ENCODE data around the gene OCLN. TPM values are rescaled to one million over a fixed set of nuclear protein-coding genes. Genes with fewer than 3 reads are reported as not detected.
"Not testable (repeated sequence)": the region's sequence is repeated elsewhere in the genome, so short reads cannot be mapped to it uniquely, and the experiment has no call there.

OCLN gene
- total RNA-seq, 2 donors from 2014 or later = 0.58 to 0.84 TPM

GRCh38 chr5:69542838-69543618 is 50.4 kb downstream of the OCLN start:
- H3K36me3 Mint-ChIP-seq = not testable (repeated sequence)

GRCh38 chr5:69544602-69545001 is 52.0 kb downstream of the OCLN start:
- not testable (repeated sequence) for H3K9me3 Mint-ChIP-seq; H3K36me3 Mint-ChIP-seq; ATAC-seq; H3K27ac Mint-ChIP-seq; DNase-seq (ENCODE audit: low spot score in 2 of 2)

More at GRCh38 chr5:69542838-69543618, 50.4 kb downstream of the OCLN start:
- ATAC-seq; H3K9me3 Mint-ChIP-seq; DNase-seq (ENCODE audit: low spot score in 2 of 2); H3K27ac Mint-ChIP-seq: not testable (repeated sequence)

- not testable (repeated sequence) for H3K9me3 Mint-ChIP-seq, H3K36me3 Mint-ChIP-seq
- ATAC-seq = peak; percentile 100
- H3K27ac Mint-ChIP-seq = peak within 1 kb of the TSS; percentile 86 to 97
- DNase-seq (ENCODE audit: low spot score in 2 of 2) = peak; percentile 69 to 89
Observed at GRCh38 chr5:69559908-69560330, 67.3 kb downstream of the OCLN start, which contains the start of gene GTF2H2C. TSS of gene GTF2H2C (plus strand) at chr5:69560191. CDS start at chr5:69565133, 4,942 bp downstream.

- not testable (repeated sequence) for H3K36me3 Mint-ChIP-seq; H3K9me3 Mint-ChIP-seq; ATAC-seq; DNase-seq (ENCODE audit: low spot score in 2 of 2)
- H3K27ac Mint-ChIP-seq = peak overlapping the region in 1 of 2 donors; percentile 86
Observed at GRCh38 chr5:69560587-69561431, 68.2 kb downstream of the OCLN start.

GRCh38 chr5:69566172-69566571 is 73.6 kb downstream of the OCLN start:
- not testable (repeated sequence) for DNase-seq (ENCODE audit: low spot score in 2 of 2); ATAC-seq; H3K27ac Mint-ChIP-seq; H3K9me3 Mint-ChIP-seq; H3K36me3 Mint-ChIP-seq

- not testable (repeated sequence) for H3K36me3 Mint-ChIP-seq; DNase-seq (ENCODE audit: low spot score in 2 of 2); H3K9me3 Mint-ChIP-seq; H3K27ac Mint-ChIP-seq; ATAC-seq
Observed at GRCh38 chr5:69568072-69568471, 75.5 kb downstream of the OCLN start.

GRCh38 chr5:69583356-69583755 is 90.8 kb downstream of the OCLN start:
- H3K27ac Mint-ChIP-seq; DNase-seq (ENCODE audit: low spot score in 2 of 2); H3K36me3 Mint-ChIP-seq; ATAC-seq; H3K9me3 Mint-ChIP-seq: not testable (repeated sequence)

GRCh38 chr5:69596114-69596840 is 103.7 kb downstream of the OCLN start:
- not testable (repeated sequence) for DNase-seq (ENCODE audit: low spot score in 2 of 2); H3K36me3 Mint-ChIP-seq; ATAC-seq; H3K27ac Mint-ChIP-seq; H3K9me3 Mint-ChIP-seq

GRCh38 chr5:69601947-69602346 is 109.4 kb downstream of the OCLN start:
- DNase-seq (ENCODE audit: low spot score in 2 of 2); H3K27ac Mint-ChIP-seq; H3K36me3 Mint-ChIP-seq; ATAC-seq; H3K9me3 Mint-ChIP-seq: not testable (repeated sequence)

GRCh38 chr5:69606839-69607238 is 114.2 kb downstream of the OCLN start:
- DNase-seq (ENCODE audit: low spot score in 2 of 2); ATAC-seq; H3K27ac Mint-ChIP-seq; H3K9me3 Mint-ChIP-seq; H3K36me3 Mint-ChIP-seq: not testable (repeated sequence)

Other genes starting within 250 kb of the OCLN start
- gene CCDC125, start 160.0 kb upstream of the OCLN start, total RNA-seq = 10 to 100 TPM; 13.3 to 16.0 TPM
- 10 to 100 TPM; 61.3 to 86.2 TPM for gene AK6, start 123.3 kb upstream of the OCLN start, total RNA-seq
- gene TAF9, start 123.3 kb upstream of the OCLN start, total RNA-seq = 10 to 100 TPM; 74.3 to 80.1 TPM
- gene RAD17, start 123.0 kb upstream of the OCLN start, total RNA-seq = 10 to 100 TPM; 25.7 to 29.7 TPM
- gene MARVELD2, start 77.7 kb upstream of the OCLN start, total RNA-seq = under 1 TPM; 0.23 to 0.39 TPM
- 10 to 100 TPM; 43.7 to 79.5 TPM for gene GTF2H2C, start 67.4 kb downstream of the OCLN start, total RNA-seq